Stimulated activated CD4-positive, alpha-beta T cell treated with anti-CD3 and anti-CD28 coated beads, Interleukin-12 subunit alpha, Interleukin-12 subunit beta, amount 100 ng/mL, for 24 hours (primary cell): ENCODE data around the gene AURKAIP1.
"Not testable (repeated sequence)": the region's sequence is repeated elsewhere in the genome, so short reads cannot be mapped to it uniquely, and the experiment has no call there.

ENCODE experiments used
- DNase-seq, 2 experiments: peaks; one replicate each; pipeline ENCODE4 v3.0.0-alpha.2; 2020; ENCODE audit warnings: low read depth in 2 of 2

The AURKAIP1 gene

DNA sequence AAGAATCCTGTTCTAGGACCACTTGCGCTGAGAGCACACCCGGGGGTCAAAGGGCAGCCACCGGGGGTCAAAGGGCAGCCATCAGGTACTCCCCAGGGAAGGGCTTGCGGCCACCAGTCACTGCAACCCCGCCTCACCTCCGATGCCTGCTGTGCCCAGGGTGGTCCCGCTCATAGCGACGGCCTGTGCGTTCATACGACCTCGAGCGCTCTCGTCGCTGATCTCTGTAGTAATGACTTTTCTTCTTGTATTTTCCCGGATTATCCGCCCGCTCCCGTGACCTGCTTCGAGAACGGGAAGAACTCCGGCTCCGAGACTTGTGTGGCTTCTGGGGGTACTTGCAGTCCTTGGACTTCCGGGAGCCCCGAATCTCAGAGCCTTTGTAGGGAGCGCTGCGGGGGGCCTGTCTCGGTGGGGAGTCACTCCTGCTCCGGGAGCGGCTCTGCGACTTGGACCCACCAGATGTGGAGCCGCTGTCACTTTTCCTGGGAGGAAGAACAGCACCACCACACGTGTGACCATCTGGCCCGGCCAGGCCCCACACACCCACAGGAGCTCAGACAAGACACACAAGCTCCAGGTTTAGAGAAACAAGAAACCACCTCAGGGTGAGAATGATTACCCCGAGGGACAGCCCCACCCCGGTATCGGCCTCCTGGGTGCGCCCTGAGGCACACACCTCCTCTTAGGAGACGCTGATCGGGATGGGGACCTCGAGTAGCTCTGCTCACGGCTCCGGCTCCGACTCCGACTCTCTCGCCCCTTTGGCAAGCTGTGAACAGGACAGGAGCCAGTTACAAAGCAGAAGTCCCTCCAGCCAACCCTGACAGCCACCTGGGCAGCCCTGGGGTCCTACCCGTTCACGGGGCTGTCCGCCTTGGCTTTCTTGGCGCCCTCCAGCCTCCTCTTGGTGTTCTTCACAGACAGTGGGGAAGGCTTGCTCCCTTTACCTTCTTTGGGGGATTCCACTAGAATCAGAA is 12.4 kb upstream of the AURKAIP1 start:
- DNase-seq = no peak

DNA sequence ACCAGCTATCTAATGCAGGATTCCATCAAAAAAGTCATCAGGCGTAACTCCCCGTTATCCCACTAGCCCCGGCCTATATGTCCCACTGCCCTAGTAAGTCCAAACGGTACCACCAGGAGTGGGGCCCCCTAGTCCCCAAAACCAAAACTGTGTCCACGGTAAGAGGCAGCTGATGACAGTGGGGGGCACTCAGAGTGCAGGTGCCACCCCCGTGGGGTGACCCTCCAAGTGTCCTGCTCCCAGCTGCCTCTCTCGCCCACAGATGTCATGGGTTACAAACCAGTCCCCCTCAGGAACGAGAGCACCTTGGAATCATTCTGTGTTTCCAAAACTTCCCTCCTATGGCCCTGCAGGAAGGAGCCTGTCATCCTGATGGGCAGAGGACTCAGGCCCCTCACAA is 10.9 kb upstream of the AURKAIP1 start:
- DNase-seq = no peak

DNA sequence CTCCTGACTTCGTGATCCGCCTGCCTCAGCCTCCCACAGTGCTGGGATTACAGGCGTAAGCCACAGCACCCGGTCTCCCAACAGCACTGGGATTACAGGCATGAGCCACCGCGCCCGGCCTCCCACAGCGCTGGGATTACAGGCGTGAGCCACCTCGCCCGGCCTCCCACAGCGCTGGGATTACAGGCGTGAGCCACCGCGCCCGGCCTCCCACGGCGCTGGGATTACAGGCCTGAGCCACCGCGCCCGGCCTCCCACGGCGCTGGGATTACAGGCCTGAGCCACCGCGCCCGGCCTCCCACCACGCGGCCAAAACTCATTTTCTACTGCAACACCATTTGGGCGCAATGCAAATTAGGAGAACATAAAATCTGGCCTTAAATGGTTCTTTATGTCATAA is 10.3 kb upstream of the AURKAIP1 start:
- not testable (repeated sequence) for DNase-seq

DNA sequence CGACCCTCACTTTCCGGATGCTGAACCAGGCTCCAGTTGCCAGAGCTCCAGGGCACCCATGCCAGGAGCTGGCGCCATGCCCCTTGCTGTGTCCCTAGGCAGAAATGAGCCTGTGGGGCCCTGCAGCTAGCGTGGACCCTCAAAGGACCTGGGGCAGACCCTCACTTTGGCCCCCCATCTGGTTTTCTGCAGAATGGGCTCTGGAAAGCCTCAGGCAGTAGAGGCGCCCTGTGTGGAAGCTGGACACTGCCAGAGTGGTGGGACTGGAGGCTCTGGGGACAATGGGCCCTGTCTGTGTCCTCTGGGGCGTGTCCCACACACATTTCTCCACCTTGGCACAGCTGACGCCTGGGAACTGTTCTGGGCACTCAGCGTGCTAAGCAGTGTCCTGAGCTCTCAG is 6.3 kb upstream of the AURKAIP1 start:
- DNase-seq = no peak

DNA sequence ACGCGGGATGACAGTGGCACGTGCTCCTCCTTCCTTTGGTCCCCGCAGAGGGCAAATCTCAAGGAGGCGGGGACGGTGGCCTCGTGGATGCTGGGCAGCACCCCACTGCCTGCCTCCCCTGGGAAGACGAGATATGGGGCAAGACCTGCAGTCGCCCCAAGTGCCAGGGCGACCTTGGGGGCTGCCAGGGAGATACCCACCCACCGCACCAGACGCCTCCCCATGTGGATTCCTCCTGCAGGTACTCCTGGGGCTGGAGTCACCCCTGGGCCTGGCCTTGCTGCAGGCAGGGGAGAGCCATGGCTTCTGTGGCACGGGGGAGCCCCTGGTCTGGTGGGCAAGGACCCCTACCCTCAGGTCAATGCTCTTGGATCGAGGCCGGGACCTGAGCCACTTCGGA is 5.9 kb upstream of the AURKAIP1 start:
- DNase-seq = no peak

DNA sequence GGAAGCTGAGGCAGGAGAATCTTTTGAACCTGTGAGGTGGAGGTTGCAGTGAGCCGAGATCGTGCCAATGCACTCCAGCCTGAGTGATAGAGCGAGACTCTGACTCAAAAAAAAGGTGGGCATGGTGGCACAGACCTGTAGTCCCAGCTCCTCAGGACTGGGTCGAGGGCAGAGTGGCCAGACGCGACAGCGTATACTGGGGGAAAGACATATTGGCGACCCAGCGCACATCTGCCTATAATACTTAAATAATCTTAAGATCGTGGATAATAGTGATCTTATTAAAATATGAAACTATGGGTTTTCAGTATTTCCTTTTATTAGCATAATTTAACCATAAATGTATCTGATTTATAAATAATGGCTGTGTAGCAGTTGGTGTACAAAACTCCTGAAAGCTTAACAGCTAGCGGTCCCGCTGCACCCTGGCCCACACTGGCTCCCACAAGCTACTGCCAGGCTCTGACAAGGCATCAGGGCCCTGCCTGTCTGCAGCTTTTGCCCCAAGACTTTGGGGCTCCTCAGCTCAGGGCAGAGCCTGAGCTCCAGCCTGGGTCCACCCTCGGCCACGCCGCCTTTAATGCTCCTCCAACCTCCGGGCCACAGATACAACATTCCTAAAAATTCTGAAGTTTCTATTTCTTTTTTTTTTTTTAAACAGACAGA is 2.7 kb upstream of the AURKAIP1 start:
- DNase-seq = no peak

DNA sequence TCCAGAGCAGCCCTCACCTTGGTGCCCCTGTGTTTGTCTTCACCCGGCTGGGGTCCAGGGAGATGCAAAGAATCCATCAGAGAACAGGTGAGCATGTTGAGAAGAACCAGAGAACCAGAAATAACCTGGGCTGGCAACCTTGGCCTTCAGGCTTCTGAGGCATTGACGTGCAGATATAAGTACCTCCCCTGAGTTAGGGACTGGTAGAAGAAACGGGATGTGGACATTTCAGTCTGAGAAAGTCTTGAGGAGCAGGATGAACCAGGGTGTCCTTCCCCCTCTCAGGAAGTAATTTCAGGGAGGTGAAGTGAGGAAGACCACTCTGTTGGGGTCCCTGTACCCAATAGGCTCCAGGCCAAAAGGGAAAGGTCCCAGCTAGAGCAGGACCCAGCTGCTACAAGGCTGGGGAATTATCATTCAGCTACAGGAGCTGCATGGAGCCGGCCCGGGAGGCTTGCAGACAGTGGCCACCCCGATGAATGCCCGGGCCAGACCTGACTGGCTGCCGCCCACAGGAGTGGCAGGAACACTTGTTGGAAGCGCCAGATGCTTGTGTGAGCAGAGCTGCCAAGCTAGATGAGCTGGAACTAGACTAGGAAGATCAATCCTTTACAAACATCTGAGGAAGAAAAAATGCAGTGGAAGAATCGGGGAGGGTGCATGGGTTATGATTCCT is 1.7 kb upstream of the AURKAIP1 start:
- DNase-seq = no peak

DNA sequence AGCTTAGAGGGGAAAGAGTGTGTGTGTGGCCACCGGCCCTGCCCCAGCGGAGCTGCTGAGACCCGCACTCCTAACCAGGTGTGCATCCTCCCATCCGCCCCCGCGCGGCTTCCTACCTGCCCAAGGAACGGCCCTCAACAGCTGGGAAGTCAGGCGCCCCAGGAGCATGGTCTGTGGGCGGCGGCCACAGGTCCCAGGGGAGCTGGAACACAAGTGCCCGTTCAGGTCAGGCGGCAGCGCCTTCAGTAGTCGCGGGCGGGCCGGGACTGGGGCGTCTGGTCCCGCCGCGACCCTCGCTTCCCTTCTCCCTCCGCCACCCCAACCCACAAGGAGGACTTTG is 448 bp downstream of the AURKAIP1 start:
- no peak for DNase-seq

DNA sequence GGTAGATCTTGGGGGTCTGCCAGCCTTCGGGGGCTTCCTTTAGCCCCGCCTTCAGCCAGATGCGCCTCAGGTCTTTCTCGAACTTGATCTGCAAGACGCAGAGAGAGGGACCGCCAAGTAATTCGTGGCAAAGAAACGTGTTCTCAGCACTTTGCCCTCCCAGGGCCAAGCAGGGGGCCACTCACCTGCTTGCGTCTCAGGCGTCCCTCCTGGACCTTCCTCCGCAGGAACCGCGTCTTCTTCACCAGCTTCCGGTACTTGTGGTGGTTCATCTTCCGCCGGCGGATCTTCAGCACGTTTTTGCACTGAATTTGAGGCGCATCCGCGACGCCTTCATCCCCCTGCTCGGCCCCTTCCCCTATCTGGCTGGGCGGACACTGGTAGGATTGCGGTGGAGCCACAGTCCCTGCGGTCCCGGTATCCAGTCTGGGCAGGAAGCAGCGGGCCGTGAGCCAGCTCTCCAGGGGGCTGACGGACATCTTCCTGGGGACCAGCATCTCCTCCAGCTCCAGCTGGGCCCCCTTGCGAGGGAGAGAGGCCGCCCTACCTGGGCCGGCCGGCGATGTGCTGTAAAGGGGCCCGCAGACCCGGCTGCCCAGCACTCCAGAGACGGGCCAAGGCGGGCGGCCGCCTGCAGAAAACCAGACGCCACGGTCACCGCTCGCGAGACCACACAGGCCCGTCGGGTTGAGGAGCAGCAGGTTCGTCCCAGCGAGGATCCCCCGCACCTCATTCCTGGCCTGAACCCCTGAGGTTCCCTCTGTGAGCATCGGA is 1.0 kb downstream of the AURKAIP1 start:
- no peak for DNase-seq

DNA sequence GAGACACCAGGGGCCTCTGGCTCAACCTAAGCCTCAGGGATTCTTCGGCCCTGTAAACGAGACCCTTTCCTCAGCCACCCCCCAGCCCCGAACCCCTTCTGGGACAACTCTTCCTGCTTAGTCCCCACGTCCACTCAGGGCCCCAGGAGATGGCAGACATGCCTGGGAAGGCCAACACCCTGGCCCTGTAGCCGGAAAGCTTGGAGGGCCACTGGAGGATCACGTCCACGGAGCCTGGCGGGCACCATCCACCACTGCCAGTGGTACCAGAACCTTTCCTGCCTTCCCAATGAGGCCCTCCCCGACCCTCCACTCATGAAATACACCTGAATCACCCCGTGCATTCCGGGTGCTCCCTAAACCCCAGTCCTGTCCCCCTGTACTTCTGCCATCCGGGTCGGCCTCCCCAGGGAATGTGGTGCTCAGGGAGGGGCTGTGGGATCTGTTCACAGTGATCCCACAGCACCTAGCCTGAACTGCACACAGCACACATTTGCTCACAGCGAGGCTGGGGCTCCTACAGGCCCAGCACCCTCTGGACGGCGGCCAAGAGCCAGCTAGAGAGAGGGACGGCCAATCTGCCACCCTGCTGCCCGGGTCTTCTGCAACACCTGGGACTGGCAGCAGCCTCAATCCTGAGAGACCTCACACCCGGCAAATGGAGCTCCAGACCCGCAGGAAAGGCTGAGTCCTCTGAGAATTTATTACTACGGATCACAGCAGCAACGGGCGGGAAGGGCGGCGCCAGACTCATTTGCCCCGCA is 1.8 kb downstream of the AURKAIP1 start:
- no peak for DNase-seq

DNA sequence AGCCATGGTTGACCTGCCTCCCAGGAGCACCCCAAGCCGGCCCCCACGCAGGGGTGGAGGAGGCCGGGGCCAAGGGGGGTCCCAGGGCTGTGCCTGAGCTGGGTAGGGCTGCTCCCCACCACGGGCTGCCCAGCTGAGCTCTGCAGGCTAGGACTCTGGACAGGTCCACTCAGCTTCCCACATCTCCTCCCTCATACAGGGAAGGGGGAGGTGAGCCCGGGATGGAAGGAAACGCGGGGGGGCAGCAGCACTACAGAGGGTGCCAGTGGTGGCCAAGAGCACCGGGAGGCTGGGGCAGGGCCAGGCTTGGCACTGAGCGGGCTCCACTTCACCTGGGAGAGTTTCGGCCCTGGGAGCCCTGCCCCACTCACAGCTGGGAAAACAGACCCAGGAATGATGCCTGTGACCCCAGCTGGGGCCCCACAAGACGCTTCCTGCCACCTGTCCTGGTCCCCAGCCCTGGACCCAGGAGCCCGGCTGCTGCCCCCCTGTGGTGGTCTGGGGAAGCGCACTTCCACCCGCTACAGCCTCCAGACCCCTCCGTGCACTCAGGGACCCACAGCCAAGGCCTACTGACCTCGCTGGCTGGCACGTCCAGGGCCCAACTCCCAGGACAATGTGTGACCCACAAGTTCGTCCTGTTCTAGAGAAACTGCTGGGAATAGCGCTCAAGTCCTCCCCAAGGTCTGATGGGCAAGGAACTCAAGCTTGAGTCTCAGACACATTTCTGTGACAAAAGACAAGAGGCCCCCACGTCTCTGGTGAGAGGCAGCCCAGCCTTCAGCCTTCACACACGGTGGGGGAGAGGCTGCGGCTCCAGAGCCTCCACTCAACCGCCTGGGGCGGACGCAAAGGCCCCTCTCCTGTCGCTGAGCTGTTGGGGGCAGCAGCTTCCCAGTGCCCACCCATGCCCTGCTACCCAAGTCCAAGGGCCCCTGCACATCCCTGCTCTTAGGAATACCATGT is 3.0 kb downstream of the AURKAIP1 start:
- DNase-seq = peak; percentile 66 to 77

DNA sequence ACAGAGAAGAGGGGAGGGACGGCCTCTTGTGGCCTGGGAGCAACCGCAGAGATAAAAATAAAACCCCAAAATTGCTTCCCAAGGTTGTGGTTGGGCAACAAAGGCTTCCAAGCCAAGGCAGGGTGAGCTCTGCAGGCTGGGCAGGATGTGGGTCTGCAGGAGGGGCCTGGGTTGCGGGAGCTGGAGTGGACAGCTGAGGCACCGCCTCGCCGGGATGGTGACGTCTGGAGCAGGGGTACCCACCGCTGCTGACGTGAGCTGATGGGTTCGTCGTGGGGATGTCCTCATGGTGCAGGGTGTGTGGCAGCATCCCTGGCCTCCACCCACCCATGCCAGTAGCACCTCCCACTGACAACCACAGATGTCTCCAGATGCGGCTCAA is 3.7 kb downstream of the AURKAIP1 start:
- no peak for DNase-seq

DNA sequence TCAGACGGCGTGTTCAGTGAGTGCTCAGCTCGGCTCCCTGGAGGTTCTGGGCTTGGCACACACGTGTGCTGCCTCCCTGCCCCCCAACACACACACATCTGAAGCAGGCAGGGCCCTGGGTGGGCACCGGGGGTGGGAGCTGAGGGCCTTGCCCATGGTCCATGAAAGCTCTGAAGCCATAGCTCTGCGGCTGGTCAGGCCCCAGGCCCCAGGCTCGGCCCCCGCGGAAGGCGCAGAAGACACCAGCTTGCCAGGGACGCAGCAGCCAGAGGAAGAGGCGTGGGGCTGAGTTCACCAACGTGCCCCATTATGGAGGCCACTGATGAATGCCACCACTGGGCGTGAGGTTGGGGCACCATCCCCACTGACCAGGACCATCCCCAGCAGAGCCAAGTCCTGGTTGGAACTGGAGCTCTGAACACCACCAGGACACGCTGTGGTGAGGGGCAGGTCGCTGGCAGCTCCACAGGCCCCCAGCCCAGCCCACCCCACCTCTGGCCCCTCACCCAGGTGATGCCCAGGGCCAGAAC is 4.2 kb downstream of the AURKAIP1 start:
- no peak for DNase-seq

DNA sequence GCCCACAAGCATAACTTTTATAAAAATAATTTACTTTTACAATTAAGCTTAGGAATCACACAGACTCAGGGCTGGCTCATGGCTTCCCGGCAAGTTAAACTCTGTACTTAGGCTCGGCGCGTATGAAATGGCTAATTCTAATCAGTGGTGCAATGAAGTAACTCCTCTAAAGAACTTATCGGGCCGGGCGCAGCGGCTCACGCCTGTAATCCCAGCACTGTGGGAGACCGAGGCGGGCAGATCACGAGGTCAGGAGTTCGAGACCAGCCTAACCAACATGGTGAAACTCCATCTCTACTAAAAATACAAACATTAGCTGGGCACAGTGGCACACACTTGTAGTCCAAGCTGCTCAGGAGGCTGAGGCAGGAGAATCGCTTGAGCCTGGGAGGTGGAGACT is 4.9 kb downstream of the AURKAIP1 start:
- DNase-seq = not testable (repeated sequence)

DNA sequence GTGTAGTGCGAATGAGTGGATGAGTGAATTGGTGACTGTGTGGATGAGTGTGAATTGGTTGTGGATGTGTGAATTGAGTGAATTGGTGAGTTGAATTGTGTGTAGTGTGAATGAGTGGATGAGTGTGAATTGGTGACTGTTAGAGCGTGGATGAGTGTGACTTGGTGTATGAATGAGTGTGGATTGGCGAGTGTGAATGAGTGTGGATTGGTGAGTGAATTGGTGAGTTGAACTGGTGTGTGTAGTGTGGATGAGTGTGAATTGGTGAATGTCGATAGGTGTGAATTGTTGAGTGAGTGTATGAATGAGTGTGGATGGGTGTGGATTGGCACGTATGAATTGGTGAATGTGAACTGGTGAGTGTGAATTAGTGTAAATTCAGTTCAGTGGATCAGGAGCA is 7.7 kb downstream of the AURKAIP1 start:
- DNase-seq = no peak

DNA sequence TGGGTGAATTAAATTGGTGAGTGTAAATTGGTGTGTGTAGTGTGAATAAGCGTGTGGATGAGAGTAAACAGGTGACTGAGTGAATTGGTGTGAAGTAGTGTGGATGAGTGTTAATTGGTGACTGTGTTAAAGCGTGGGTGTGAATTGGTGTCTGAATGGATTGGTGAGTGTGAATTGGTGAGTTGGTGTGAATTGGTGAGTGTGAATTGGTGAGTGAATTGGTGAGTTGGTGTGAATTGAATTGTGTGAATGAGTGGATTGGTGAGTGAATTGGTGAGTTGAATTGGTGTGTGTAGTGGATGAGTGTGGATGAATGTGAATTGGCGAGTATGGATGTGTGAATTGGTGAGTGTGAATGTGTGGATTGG is 8.3 kb downstream of the AURKAIP1 start:
- no peak for DNase-seq

DNA sequence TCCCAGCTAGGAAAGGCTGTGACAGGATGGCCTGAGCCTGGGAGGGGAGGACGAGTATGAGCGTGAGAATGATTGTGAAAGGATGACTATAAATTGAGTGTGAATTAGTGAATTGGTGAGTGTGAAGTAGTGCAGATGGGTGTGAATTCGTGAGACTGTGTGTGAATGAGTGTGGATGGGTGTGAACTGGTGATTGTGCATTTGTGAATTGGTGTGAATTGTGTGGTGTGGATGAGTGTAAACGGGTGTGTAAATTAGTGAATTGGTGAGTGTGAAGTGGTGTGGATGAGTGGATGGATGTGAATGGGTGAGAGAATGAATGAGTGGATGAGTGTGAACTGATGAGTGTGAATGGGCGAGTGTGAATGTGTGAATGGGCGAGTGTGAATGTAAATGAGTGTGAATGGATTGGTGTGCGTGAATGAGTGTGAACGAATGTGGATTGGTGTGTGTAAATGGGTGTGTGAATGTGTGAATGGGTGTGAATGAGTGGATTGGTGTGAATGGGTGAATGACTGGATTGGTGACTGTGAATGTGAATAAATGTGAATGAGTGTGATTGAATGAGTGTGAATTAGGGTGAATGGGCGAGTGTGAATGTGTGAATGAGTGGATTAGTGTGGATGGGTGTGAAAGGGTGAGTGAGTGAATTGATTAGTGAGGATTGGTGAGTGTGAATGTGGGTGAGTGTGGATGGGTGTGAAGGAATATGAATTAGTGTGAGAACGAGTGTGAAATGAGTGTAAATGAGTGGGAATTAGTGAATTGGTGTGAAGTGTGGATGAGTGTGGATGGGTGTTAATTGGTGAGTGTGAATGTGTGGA is 8.9 kb downstream of the AURKAIP1 start:
- no peak for DNase-seq

DNA sequence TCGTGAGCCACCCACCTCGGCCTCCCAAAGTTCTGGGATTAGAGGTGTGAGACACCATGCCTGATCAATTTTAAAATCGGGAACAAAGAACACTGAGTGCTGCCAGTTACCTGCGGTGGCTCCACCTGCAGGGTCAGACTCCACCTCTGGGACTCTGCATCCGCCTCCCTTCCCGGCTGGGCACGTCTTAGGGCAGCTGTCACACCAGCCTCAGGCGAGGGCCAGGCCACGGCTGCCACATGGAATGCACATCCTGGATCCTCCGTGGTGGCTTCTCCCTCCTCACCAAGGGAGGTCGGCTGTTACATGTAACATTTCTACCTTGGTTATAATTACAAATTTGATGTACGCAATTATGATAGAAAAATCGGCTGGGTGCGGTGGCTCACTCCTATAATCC is 10.7 kb downstream of the AURKAIP1 start:
- no peak for DNase-seq

DNA sequence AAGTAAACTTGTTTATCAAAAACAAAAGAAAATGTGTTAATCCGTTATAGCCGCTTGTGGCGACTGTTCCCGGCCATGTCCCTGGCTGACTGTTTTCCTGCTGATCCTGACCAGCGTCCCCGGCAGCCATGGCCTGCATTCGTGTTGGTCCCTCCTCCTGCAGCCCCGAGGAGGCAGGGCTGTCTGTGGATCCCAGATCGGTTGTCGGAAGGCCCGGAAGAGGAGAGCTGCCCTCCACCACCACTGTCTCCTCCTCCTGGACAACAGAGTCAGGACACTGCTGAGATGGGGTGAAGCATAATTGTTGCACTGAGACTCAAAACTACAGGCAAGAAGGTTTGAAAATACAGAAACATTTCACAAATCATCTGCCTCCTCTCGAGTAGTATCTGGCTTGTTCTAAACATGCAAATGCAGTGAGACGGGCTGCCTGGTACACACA is 13.0 kb downstream of the AURKAIP1 start:
- no peak for DNase-seq
